GM12801 (cell line): ENCODE results near the gene GLOD5.

Source experiments
- TF ChIP-seq, protein P1 (sequence below): IDR thresholded peaks from one replicate; pipeline ENCODE4 v1.5.1; 2011; ENCODE audit warnings: control low read depth; ENCODE audit not compliant: insufficient read length; ENCODE audit errors: extremely low read depth

GLOD5 gene

DNA sequence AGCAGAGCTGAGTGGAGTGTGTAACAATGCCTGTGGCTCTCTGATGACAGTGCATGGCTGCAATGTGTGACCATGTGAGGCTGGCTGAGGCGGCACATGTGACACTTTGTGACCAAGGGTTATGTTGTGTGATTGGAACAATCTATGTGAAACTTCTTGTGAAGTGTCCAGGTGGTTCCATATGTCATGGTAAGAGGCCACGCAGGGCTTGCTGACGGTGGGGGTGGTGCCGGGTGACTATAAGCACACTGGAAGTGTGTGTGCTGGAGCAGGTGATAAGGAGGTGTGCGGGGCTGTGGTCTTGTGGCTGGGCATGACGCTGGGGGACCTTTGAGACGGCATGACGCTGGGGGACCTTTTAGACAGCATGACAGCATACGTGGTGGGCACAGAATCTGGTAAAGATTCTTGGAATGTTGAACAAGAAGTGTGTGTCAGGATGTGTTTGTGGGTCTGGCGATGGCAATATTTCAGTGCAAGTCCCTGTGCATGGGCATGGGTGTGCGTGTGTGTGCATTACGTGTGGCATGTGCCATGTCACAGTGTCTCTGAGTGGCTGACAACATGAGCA is 32.9 kb downstream of the GLOD5 start:
- TF ChIP-seq, protein P1, sequence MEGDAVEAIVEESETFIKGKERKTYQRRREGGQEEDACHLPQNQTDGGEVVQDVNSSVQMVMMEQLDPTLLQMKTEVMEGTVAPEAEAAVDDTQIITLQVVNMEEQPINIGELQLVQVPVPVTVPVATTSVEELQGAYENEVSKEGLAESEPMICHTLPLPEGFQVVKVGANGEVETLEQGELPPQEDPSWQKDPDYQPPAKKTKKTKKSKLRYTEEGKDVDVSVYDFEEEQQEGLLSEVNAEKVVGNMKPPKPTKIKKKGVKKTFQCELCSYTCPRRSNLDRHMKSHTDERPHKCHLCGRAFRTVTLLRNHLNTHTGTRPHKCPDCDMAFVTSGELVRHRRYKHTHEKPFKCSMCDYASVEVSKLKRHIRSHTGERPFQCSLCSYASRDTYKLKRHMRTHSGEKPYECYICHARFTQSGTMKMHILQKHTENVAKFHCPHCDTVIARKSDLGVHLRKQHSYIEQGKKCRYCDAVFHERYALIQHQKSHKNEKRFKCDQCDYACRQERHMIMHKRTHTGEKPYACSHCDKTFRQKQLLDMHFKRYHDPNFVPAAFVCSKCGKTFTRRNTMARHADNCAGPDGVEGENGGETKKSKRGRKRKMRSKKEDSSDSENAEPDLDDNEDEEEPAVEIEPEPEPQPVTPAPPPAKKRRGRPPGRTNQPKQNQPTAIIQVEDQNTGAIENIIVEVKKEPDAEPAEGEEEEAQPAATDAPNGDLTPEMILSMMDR, result no peak

DNA sequence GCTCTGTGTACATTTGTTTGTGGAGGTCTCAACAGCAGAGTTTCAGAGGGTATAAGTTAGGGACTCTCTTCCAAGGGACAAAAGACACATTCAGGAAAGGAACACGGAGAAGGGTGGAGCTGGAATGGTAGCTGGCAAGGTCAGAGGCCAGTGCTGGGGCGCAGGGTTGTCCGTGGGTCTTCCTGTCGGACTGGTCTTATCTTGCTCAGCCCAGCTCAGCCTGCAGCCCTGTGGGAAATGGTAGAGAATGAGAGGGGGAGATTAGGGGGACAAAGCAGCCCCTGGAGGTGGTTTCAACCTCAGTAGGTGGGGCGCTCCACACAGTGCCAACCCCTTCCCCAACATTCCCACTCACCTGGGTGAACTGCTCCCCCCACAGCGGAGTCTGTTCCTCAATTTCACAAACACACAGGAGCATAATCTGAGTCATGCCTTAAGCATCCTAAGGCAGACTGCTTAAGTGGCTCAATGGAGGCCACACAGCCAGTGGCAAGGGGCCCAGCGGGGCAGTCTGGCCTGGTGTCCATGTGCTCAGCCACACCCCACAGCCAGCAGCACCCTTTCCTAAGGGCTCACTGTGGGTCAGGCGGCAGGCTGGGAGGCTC is 33.5 kb downstream of the GLOD5 start:
- TF ChIP-seq, protein P1, result no peak

DNA sequence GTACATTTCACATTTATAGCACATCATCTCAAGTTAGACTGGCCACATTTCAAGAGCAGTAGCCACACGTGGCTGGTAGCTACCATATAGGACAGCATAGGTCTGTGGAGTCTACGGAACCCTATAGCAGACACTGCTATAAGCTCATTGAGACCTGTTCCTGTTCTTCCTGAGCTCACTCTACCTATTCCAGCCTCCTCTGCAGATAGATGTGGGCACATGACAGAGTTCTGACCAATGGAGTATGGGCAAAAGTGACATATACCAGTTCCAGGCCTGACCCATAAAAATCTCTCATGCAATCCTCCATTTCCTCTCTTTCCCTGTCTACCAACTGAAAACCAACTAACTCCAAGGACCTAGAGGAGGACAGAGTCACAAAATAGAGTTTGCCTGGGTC is 36.8 kb downstream of the GLOD5 start:
- TF ChIP-seq, protein P1, result no peak

DNA sequence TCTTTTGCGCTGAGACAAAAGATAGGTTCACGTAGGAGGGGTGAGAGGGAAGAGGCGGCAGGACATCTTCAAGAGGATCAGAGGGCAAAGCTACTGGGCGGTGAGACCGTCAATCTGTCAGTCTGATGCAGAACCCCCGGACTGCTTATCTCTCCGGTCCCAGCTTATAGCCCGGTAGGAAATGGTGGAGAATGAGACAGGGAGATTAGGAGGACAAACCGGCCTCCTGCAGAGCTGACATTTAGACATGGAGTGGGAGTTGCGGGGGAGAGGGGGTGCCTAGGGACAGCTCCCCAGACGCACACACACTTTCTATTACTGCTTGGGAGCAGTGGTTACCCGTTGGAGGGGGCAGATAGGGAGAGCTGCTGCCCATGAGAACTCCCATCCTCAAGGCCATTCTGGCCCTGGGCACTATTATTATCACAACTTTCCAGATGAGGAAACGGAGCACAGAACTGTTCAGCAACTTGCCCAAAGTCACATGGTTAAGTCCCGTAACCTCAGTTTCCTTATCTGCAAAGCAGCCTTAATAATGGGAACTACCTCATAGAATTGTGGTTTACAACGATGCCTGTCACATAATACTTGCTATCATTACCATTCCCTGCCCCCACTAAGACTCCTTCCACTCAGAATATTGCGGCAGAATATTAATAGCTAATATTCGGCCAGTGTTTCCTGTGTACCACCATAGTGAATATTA is 39.2 kb downstream of the GLOD5 start:
- TF ChIP-seq, protein P1, result no peak

DNA sequence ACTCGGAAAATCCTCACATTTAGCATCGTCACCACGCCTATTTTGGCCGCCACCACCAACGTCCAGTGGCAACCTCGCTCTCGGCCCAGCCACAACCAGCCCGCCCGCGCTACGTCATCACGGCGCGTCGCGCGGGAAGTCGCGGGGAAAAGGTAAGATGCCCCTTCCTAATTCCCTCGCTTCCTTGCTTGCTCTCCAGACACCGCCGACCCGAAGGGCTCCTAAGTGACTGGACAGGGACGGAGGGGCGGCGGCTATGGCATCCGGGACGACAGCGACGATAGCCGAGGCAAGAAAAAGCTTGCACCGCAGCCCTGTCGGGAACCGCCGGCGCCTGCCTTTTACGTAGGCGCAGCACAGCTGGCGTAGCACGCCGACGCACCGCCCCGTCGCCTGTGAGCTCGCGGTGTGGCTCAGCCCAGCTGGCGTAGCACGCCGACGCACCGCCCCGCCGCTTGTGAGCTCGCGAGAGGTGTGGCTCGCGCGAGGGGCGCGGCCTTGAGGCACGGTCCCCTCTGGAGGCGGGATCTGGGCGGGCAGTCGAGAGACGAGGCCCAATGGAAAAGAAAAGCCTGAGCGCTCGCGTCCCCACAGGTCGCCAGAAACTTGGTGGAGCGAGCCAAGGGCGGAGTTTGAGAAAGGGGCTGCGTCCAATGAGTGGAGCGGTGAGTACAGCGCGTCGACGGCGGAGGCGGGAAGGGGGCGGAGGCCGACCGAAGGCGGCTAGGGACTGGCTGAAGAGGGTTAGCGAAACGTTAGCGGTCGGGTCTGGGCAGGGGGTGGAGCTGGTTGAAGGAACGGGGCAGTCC is 39.9 kb downstream of the GLOD5 start, which contains the start of gene HDAC6:
HDAC6 (plus strand) TSS at position 788 of the 809 bp plus-strand sequence. CDS start 626 bp downstream, outside the sequence.
- TF ChIP-seq, protein P1, result no peak

DNA sequence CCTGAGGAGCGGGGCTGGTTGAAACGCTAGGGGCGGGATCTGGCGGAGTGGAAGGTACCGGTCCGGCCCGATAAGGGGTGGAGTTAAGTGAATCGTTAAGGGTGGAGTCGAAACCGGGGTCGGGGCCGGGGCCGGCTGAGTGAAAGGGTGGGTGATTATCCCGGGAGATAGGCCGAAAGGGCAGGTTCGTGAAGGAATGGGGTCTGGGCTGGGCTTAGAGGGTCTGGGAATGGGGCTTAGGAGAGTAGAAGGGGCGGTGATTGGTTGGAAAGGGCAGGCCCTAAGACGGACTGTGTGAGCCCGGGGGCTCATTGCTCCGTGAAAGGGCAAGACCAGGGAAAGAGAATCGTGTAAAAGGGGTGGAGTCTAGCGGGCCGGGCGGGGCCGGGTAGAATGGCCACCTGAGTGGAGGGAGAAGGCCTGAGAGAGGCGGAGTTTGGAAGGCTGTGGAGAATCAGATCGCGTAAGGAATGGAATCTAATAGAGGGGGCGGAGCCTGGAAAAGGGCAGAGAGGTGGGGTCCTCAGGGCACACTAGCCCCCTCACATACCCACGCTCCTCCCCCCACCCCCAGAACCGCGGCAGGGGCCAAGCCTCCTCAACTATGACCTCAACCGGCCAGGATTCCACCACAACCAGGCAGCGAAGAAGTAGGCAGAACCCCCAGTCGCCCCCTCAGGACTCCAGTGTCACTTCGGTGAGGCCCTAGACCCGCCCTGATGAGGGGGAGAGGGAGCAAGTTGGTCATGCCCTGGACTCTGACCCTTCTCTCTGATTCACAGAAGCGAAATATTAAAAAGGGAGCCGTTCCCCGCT is 40.8 kb downstream of the GLOD5 start:
- TF ChIP-seq, protein P1, result no peak
